HUES64 (cell line): ENCODE data around the gene ZNF524.
A peak's percentile ranks its signal among the peaks of the same experiment; 100 is the strongest.

ENCODE experiments used
- H3K27ac ChIP-seq: 2 replicates; pipeline ENCODE4 v1.7.0; 2013; ENCODE audit warnings: low read depth, low read length, inconsistent platforms
- H3K27me3 ChIP-seq: 2 replicates; pipeline ENCODE4 v1.6.1; 2013; ENCODE audit warnings: mild to moderate bottlenecking, low read length; ENCODE audit not compliant: insufficient read depth
- H3K36me3 ChIP-seq: 2 replicates; pipeline ENCODE4 v1.6.1; 2013; ENCODE audit warnings: mild to moderate bottlenecking, low read length; ENCODE audit not compliant: insufficient read depth
- H3K4me1 ChIP-seq: 2 replicates; pipeline ENCODE4 v1.6.1; 2013; ENCODE audit warnings: mild to moderate bottlenecking, low read length, moderate library complexity; ENCODE audit not compliant: insufficient read depth
- H3K4me3 ChIP-seq: 2 replicates; pipeline ENCODE4 v1.5.1; 2013; ENCODE audit warnings: mild to moderate bottlenecking, low read length, moderate library complexity
- H3K9ac ChIP-seq: 2 replicates; pipeline ENCODE4 v1.6.1; 2013; ENCODE audit warnings: mild to moderate bottlenecking, low read depth, low read length
- H3K9me3 ChIP-seq: 2 replicates; pipeline ENCODE4 v1.6.1; 2013; ENCODE audit warnings: low read depth, low read length; ENCODE audit not compliant: insufficient read depth
- WGBS: fragments of 150-250, 120-280 bp; methylation state at CpG from one replicate; pipeline ENCODE4 v1.1.7; 2013; ENCODE audit warnings: missing lambda C conversion rate; 5-methylcytosine and 5-hydroxymethylcytosine counted together

Gene ZNF524

DNA sequence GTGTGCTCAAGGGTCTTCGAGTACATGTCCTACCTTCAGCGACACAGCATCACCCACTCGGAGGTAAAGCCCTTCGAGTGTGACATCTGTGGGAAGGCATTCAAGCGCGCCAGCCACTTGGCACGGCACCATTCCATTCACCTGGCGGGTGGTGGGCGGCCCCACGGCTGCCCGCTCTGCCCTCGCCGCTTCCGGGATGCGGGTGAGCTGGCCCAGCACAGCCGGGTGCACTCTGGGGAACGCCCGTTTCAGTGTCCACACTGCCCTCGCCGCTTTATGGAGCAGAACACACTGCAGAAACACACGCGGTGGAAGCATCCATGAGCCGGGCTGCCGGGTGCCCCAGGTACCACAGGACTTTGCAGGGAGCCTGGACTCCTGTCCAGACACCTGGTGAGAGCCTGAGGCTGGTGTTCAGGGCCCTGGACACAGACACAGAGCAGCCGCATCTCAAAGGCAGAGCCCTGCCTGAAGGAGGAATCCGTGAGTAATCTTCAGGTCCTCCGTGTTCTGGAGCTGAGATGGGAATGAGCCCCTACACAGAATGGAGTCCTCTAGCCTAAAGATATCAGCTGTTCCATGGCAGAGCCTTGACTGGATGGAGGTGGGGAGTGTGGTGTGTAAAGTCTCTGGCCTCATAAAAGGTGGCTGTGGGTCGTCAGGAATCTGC lies 44.9 kb downstream of the ZNF524 start:
- peaks cover 2% of the 10 kb centered on the region; the same call in 1 of the 2 replicates for H3K4me1 ChIP-seq
- peak overlapping the region; percentile 99 for H3K4me3 ChIP-seq
- H3K9ac ChIP-seq: peak overlapping the region; percentile 94; the same call in 1 of the 2 replicates

DNA sequence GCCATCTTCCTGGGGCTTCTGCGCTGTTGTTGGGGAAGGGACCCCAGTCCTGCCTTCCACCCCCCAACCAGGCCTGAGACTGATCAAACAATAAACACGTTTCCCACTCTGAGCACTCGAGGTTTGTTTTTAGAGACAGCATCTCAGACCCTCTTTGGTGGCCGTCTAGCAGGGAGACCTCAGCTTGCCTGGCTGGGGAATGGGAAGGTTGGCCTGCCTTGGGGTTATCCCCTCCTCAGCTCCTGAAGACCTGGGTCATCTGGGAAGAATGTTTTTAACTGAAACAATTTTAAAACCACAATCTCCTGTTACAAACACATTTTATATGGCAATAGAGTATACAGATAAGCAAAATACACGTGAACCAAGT lies 45.4 kb downstream of the ZNF524 start:
- Histone ChIP-seq H3K9ac (no peak overlapping the region), H3K27ac (no peak overlapping the region), H3K4me1 (peaks cover 2% of the 10 kb centered on the region; the same call in 1 of the 2 replicates), H3K36me3 (peaks cover 14% of the 10 kb centered on the region), H3K9me3 (no peaks in the 10 kb centered on the region), H3K4me3 (no peak overlapping the region), H3K27me3 (no peaks in the 10 kb centered on the region)
- 94% methylated on average over 5 of the region's 5 CpGs for WGBS

More for the DNA sequence above, 44.9 kb downstream of the ZNF524 start:
- H3K27ac ChIP-seq: no peak overlapping the region
- H3K9me3 ChIP-seq: no peaks in the 10 kb centered on the region
- WGBS: 94% methylated on average over 28 of the region's 28 CpGs
- peaks cover 14% of the 10 kb centered on the region for H3K36me3 ChIP-seq
- no peaks in the 10 kb centered on the region for H3K27me3 ChIP-seq

DNA sequence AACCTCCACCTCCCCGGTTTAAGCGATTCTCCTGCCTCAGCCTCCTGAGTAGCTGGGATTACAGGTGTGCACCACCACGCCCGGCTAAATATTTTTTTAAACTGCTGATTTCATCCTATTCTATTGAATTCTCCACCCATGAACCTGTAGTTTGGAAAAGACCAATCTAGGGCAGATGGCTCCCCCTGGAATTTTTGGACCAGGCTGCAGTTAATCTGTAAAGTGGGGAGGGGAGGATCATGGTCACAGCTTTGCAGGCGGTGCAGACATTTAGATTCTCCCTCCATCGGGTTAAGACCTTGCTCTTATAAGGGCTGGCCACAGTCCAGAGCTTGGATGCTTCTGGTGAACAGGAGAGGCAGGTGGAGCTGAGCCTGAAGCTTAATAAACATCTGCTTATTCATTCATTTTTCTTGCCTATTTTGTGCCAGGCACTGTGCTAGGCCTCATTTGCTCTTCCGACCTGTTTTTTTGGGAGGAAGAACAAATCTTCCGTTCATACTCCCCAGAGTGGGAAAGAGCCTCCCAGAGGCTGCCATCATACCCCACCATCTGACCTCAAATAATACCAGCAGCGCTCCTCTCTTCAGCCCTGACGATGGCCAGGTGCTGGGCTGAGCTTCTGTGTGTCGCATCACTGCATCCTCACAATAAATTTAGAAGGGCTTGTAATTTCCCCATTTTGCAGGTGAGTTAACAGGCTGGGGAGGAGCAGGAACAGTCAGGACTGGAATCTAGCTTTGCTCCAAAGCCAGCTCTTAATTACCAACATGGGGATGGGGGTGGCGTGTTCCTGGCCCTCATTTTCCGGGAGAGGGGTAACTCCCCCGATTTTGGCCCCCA lies 47.0 kb downstream of the ZNF524 start:
- Histone ChIP-seq H3K4me3 (peak overlapping the region; percentile 76), H3K9ac (peak overlapping the region; percentile 90), H3K36me3 (peaks cover 14% of the 10 kb centered on the region), H3K27ac (peak overlapping the region; percentile 85; the same call in 1 of the 2 replicates), H3K9me3 (no peaks in the 10 kb centered on the region), H3K4me1 (peaks cover 2% of the 10 kb centered on the region; the same call in 1 of the 2 replicates), H3K27me3 (no peaks in the 10 kb centered on the region)
- WGBS: 58% methylated on average over 13 of the region's 14 CpGs

DNA sequence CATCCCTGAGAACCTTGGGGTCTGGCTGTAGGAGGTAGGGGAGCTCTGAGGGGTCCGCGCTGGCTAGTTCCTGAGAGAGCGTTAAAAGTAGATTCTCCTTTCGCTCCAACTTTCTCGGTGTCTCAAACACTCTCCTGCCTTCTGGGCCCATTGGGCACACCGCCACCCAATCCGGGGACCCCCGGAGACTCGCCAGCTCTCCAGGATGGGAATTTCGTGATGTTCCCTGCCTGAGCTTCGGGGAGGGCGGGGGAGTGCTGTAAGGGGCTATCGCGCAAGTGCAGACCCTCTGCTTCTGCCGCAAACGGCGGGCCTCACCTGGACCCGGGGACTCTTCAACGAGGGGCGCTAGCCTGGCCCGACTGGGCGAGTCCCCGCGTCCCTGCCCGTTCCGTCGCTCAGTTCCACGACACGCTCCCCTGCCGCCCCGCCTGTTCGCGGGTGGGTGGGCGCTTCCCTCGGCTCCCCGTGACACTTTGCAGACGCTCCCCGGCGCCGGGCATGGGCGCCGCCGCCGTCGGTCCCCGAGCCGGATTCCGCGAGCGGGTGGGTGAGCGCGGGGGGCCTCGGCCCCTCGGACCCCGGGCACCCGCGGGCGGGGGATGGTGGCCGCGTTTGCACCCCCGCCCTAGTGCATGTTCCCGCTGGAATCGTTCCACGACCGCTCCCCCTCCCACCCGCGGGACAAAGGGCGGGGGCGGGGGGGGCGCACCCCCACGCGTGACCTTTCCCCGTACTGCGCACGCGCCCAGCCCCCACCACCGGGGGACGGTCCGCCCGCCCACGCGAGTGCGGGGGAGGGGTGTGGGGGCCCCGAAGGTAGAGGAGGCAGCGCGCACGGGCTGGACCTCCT lies 47.9 kb downstream of the ZNF524 start, which contains the start of gene CCDC106:
CCDC106 (plus strand) TSS at position 481 of the 853 bp plus-strand sequence. CDS start 835 bp downstream, outside the sequence.
- WGBS: under 1% methylated on average over 80 of the region's 87 CpGs
- Histone ChIP-seq H3K4me1 (peaks cover 2% of the 10 kb centered on the region; the same call in 1 of the 2 replicates), H3K9ac (peak within 1 kb of the TSS; percentile 90), H3K27ac (peak within 1 kb of the TSS; percentile 85), H3K4me3 (peak within 1 kb of the TSS; percentile 76), H3K9me3 (no peaks in the 10 kb centered on the region), H3K36me3 (peaks cover 14% of the 10 kb centered on the region), H3K27me3 (no peaks in the 10 kb centered on the region)

DNA sequence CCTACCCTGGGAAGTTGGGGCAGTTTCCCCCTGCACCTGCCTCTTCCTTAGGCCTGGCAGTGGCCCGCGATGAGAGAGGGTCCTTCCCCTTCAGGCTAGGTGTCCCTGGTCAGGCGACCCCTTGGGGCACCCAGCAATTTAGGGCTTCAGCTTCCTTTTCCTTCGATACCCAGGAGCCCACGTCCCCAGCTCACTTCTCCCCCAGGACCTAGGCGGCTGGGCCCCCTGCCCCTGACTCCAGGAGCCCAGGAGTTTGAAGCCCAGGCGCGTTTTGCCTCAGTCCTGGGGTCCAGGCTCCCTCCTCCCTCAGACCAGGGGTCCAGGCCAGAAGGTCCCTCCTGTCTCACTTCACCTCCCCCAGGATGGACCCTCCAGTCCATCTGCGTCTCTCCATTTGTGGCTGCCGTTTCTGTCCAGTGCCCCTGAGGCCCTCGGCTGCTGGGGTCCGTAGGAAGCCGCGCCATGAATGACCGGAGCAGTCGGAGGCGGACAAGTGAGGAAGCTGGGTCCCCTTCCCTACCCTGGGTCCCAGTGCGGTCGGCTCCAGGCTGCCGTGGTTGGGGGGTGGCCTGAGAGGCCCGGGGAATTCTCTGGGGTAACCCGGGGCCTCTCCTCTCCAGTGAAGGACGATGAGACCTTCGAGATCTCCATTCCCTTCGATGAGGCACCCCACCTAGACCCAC lies 48.6 kb downstream of the ZNF524 start:
- Histone ChIP-seq H3K27ac (no peak overlapping the region), H3K9ac (peak overlapping the region; percentile 90), H3K9me3 (no peaks in the 10 kb centered on the region), H3K27me3 (no peaks in the 10 kb centered on the region), H3K4me3 (peak overlapping the region; percentile 76), H3K36me3 (peaks cover 14% of the 10 kb centered on the region), H3K4me1 (peaks cover 2% of the 10 kb centered on the region; the same call in 1 of the 2 replicates)
- 69% methylated on average over 25 of the region's 25 CpGs for WGBS

DNA sequence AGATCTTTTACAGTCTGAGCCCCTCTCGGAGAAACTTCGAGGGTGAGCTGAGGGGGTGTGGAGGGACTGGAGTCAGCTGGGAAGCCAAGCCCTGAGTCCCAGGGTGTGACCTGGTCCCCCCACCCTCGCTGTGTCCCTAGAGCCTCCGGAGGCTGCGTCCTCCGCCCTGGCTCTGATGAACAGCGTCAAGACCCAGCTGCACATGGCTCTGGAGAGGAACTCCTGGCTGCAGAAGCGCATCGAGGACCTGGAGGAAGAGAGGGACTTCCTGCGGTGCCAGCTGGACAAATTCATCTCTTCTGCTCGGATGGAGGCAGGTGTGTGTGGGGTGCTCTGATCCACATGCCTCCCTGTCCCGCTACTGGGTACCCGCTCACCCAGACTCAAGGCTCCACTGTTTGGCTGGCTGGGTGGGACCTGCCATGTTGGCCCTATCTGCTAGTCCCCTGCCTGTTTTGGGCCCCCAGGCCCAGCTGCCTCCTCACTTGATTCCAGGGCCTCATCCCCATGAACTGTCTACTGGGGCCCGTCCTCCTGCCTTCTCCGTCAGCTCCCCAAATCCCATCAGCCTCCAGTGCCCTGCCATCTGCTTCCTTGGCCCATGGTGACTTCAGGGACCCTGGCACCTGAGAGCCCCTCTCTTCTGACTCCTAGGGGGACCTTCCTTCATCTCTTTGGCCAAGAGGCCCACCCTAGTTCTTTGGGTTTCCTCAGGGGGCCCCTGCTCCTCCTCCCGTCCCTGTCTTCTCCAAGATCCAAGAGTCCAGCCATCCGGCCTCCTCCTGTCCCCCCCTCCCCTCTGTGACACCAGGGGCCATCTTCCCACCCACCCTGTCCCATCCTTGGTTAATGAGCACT lies 49.4 kb downstream of the ZNF524 start:
- 89% methylated on average over 17 of the region's 17 CpGs for WGBS
- no peak overlapping the region for H3K4me3 ChIP-seq
- peaks cover 2% of the 10 kb centered on the region; the same call in 1 of the 2 replicates for H3K4me1 ChIP-seq
- H3K9me3 ChIP-seq: no peaks in the 10 kb centered on the region
- H3K9ac ChIP-seq: no peak overlapping the region
- no peak overlapping the region for H3K27ac ChIP-seq
- H3K36me3 ChIP-seq: peaks cover 13% of the 10 kb centered on the region
- H3K27me3 ChIP-seq: no peaks in the 10 kb centered on the region

DNA sequence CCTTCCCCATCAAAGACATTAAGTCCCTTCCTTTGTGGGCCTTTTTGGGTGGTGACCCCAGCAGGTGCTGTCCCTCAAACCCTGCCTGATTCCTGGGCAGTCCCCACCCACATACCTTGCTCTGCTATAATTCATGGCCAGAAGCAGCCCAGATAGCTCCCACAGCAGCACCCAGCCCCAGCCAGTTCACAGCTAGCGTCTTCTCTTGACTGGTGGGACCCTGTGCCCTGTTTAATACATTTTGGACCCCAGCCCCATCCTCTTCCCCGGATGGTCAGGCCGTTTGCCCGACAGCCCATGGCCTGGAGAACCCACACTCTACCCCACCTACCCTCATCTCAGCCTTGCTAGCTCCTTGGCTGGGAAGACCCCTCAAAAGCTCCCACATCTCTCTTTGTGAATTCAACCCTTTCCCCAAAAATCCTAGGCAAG lies 50.1 kb downstream of the ZNF524 start:
- Histone ChIP-seq H3K27ac (no peak overlapping the region), H3K36me3 (peaks cover 7% of the 10 kb centered on the region), H3K27me3 (no peaks in the 10 kb centered on the region), H3K9me3 (no peaks in the 10 kb centered on the region), H3K9ac (no peak overlapping the region), H3K4me1 (peaks cover 2% of the 10 kb centered on the region; the same call in 1 of the 2 replicates), H3K4me3 (no peak overlapping the region)
- WGBS: 96% methylated on average over 4 of the region's 4 CpGs

DNA sequence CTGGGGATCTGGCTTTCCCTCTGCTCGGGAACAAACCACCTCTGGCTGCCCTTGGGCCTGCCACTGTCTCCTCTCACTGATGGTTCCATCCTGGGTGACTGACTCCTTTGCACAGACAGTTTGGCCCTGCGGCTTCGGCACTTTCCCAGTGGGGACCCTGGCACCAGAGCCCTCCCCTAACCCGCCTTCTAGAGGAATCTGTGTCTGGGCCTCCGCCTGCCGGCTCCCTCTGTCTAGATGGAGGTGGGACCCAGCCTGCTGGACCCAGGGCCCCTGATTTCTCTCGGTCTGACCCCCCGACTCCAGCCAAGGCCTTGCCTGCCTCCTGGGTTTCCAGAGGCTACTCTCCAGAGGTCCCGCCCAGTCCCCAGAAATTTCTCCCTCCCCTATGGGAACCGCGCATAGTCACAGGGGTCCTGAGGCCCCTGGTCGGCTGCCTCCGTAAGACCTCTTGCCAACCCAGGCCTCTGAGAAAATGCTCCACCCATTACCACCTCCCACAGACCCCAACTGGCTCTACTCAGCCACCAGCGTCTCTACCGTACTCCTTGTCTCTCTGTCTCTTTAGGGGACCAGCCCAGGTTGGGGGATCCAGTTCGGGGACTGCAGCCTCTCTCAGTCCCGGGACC lies 50.6 kb downstream of the ZNF524 start:
- Histone ChIP-seq H3K9me3 (no peaks in the 10 kb centered on the region), H3K27me3 (no peaks in the 10 kb centered on the region), H3K4me1 (peaks cover 2% of the 10 kb centered on the region; the same call in 1 of the 2 replicates), H3K4me3 (no peak overlapping the region), H3K36me3 (peaks cover 1% of the 10 kb centered on the region), H3K27ac (no peak overlapping the region), H3K9ac (no peak overlapping the region)
- 91% methylated on average over 17 of the region's 17 CpGs for WGBS

DNA sequence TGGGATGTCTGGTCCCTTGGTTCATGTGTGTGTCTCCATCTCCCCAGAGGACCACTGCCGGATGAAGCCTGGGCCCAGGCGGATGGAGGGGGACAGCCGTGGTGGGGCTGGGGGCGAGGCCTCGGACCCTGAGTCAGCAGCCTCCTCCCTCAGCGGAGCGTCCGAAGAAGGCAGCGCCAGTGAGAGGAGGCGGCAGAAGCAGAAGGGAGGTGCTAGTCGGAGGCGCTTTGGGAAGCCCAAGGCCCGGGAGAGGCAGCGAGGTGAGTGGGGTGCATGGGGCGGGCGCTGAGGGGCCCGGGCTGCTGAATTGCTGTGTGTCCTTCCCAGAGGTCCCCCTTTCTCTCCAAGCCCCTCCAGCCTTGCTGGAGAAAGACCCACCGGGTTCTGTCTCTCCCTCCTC lies 51.1 kb downstream of the ZNF524 start:
- Histone ChIP-seq H3K27me3 (no peaks in the 10 kb centered on the region), H3K27ac (no peak overlapping the region), H3K9me3 (no peaks in the 10 kb centered on the region), H3K9ac (no peak overlapping the region), H3K36me3 (no peaks in the 10 kb centered on the region), H3K4me1 (peaks cover 3% of the 10 kb centered on the region; the same call in 1 of the 2 replicates), H3K4me3 (no peak overlapping the region)
- 84% methylated on average over 18 of the region's 18 CpGs for WGBS
